Brain pericyte (primary cell): ENCODE data around the gene APEH.
"Not testable (repeated sequence)": the region's sequence is repeated elsewhere in the genome, so short reads cannot be mapped to it uniquely, and the experiment has no call there.

ENCODE experiments used
- DNase-seq: peaks from one replicate; pipeline ENCODE4 v3.0.0-alpha.2; 2012; ENCODE audit warnings: low read depth, low spot score

The APEH gene

GRCh38 chr3:49668861-49669260, 5.3 kb upstream of the APEH start:
- DNase-seq: no peak

DNA sequence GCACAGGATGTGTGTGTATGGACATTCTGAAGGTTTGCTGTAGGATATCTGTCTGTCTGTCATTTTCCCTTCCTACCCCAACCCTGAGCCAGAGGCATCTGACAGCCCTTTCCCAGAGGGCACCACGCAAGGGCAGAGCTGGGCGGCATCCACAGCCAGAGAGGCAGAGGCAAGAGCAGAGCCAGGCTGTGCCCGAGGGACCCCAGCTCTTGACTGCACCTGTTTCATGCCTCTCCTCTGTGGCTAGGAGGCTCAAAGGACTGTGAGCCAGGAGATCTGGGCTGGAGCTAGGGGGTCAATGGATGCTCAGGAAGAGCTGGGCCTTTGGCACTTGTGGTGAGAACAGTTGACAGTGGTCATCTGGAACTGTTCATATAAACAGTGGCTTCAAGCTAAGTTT, 4.8 kb upstream of the APEH start:
- no peak for DNase-seq

- no peak for DNase-seq
Observed at GRCh38 chr3:49670940-49671290, 3.2 kb upstream of the APEH start.

GRCh38 chr3:49671291-49672288, 2.6 kb upstream of the APEH start:
- DNase-seq: no peak

GRCh38 chr3:49673121-49673714, 933 bp upstream of the APEH start:
- no peak for DNase-seq

DNA sequence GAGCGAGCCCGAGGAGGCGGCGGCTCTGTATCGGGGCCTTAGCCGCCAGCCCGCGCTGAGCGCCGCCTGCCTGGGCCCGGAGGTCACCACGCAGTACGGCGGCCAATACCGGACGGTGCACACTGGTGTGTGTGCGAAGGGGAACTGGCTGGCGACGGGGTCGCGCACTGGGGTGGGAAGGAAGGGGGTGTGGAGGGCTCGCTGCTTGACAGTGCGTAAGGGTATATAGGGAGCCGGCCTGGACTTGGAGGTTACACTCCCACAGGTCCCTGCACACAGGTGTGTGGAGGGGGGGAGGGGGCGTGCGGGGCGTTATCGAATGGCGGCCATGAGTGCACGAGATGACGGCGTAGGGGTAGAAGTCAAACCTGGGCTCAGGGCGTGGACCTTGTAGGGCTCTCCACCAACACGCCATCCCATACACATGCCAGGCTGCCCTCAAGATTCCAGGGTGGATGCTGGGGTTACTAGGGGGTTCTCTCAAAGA, 389 bp downstream of the APEH start:
- no peak for DNase-seq

- DNase-seq: no peak
Observed at GRCh38 chr3:49675912-49676311, 1.8 kb downstream of the APEH start.

GRCh38 chr3:49680493-49681231, 6.5 kb downstream of the APEH start:
- no peak for DNase-seq

DNA sequence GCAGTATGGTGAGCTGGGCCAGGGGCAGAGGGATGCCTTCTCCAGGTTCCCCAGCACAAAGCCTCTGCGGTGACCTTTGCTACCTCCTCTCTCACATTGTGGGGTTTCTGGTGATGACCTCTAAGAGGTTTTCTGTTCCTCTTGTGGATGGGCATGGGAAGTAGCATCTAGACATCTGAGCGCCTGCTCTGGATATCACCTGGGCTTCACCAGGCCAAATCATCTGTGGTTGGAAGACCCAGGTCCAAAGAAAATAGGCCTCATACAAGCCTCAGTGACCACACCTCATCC, 7.0 kb downstream of the APEH start:
- no peak for DNase-seq

GRCh38 chr3:49681543-49681942, 7.4 kb downstream of the APEH start:
- DNase-seq: no peak

GRCh38 chr3:49683162-49683561, 9.0 kb downstream of the APEH start:
- no peak for DNase-seq

GRCh38 chr3:49684453-49684852, 10.3 kb downstream of the APEH start:
- not testable (repeated sequence) for DNase-seq

GRCh38 chr3:49685103-49685502, 11.0 kb downstream of the APEH start:
- not testable (repeated sequence) for DNase-seq

DNA sequence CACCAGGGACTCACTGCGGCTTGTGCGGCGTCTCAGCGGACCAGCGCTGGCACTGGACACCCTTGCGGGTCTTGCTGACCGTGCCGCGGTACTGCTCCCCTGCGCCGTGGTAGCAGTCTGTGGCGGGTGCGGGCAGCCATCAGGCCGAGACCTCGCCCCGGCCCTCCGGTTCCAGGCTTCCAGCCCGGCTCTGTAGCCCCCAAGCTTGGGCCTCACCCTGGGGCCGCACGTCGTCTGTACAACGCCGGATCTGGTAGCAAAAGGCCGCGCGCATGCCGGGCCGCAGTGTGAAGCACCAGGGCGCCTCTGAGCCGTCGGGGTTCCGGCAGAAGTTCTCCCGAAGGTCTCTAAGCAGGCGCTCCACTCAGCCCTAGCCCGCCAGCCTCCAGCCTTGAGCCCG, 11.7 kb downstream of the APEH start:
- DNase-seq: not testable (repeated sequence)

GRCh38 chr3:49686346-49686745, 12.2 kb downstream of the APEH start:
- DNase-seq: not testable (repeated sequence)

DNA sequence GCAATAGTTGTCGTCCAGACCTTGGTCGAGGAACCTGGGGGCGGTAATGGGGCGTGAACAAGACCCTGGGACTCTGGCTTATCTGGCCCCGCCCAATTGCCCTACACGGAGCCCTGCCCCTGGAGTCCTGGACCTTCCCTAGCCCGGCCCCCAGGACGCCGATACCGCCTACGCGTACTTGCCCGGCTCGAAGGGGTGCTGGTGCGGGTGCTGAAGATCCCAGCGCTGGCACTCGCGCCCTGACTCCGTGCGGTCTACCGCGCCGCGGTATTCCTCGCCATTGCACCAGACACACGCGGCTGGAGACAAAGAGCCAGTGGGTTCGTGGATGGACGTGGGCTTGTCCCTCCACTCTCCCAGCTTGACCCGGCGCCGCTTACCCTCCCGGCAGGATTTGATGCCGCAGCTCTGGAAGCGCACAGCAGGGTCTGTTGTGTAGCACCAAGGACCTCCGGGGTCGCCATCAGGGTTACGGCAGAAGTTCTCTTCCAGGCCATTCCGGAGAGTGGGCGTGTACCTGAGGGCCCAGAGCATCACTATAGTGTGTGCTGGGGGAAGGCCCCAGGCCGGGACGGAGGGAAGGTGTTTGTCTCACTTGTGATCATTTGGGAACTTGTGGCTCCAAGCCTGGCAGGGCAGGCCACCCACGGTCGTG, 12.7 kb downstream of the APEH start:
- not testable (repeated sequence) for DNase-seq

DNA sequence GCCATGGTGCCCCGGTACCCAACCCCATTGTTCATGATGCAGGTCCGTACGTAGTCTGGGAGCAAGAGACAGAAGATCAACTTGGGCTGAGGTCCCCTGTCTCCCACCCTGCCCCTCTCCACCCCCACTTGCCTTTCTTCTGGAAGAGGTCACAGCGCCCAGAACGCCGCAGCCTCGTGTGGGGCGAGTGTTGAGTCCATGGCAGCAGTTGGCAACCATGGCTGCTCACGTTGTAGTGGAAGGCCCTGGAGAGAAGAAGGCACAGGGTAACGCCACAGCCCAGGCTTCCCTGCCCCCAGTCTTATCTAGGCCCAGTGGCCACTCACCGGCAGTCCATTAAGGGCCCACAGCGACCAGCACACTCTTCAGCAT, 13.3 kb downstream of the APEH start:
- DNase-seq: not testable (repeated sequence)

DNA sequence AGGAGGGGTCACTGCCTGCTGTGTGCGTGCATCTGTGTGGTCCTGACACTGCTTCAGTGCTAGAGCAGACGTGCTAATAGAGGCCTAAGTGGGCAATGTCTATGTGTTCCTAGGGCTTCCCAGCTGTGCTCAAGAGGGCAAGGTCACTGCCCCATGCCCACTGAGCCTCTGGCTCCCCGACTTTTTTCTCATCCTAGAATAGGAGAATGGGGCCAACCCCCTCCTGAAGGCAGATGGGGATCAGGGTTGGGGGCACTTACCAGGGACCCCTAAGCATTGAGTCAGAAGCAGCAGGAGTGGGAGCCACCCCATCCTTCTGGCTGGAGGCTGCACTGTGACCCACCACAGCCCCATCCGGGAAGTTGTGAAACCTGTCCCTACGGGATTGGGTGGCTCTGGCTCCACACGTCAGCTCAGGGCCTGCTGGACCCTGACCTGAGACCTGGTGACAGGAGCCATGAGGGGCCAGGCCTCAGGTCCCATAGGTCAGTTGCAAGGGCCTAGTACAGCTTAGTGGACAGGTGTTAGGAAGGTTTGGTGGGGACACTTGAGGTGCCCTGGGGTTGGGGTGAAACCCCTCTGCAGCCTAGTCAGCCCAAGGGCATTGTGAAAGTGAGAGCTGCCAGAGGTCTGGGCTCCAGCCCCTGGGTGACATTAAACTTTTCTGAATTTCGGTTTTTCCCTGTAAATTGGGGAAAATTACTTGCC, 14.3 kb downstream of the APEH start:
- DNase-seq: not testable (repeated sequence)

DNA sequence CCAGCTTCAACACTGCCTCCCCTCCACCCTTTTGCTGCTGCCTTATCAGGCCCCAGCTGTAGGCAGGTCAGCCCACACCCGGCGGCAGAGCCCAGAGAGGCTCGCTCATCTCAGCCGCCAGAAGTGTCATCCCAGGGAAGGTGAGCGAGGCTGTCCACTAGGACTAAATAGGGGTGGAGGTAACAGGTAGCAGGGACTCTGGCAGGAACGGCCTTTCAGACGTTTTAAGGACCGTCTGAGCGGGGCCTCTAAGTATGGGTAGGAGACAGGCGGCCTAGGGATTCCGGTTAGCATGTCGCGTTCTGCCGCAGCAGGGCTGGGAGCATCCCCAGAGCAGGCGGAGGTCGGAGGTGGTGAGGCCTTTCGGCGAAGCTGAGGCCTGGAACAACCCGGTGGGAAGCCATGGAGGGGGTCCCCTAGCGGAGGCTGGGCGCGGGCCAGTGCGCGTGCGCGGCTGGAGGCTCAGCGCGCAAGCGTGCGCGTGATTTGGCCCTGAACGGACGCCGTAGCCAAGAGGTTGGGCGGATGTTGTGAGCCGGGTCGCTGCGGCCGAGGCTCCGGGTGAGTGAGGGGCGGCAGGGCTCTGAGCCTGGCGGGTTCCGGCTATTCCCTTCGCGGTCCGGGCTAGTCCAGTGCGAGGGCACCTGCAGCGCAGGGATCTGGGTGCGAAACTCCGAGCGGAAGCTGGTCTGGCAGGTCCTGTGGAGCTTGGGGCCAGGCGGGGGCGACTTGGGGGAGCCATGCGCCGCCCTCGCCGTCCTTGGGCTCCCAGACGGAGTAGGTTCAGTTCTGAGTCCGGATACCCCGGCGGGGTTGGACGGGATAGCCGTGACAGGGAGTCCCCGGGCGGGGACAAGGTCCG, 15.1 kb downstream of the APEH start, which contains the start of the genes MST1 and RNF123:
TSS of gene MST1 (minus strand) at position 429 of the 862 bp plus-strand sequence. CDS start 783 bp downstream, outside the sequence.
TSS of gene RNF123 (plus strand) at position 512 of the 862 bp plus-strand sequence. CDS start 1,609 bp downstream, outside the sequence.
- DNase-seq: peak; percentile 65
